Osteoblast (primary cell): ENCODE results near the gene PON3. TPM values are rescaled to one million over a fixed set of nuclear protein-coding genes. Genes with fewer than 3 reads are reported as not detected.

Experiments
- DNase-seq: peaks from one replicate; pipeline ENCODE4 v3.0.0; 2011; ENCODE audit warnings: low spot score, mixed read lengths; ENCODE audit not compliant: insufficient read length; ENCODE audit errors: missing footprints
- H2AFZ ChIP-seq: 2 replicates; pipeline ENCODE4 v1.6.0; 2011; ENCODE audit warnings: mild to moderate bottlenecking, low read length
- H3K27ac ChIP-seq: 2 replicates; pipeline ENCODE4 v1.5.1; 2011; ENCODE audit warnings: mild to moderate bottlenecking, low read depth, low read length, moderate library complexity
- H3K27me3 ChIP-seq: 2 replicates; pipeline ENCODE4 v1.6.0; 2012; ENCODE audit warnings: mild to moderate bottlenecking, control low read depth, inconsistent platforms, low read length, moderate library complexity; ENCODE audit not compliant: insufficient read depth
- H3K36me3 ChIP-seq: 2 replicates; pipeline ENCODE4 v1.5.1; 2011; ENCODE audit warnings: mild to moderate bottlenecking, low read length, control low read depth, moderate library complexity; ENCODE audit not compliant: insufficient read depth
- H3K4me1 ChIP-seq: 2 replicates; pipeline ENCODE4 v1.5.1; 2011; ENCODE audit warnings: mild to moderate bottlenecking, low read length, control low read depth, moderate library complexity; ENCODE audit not compliant: insufficient read depth
- H3K4me2 ChIP-seq: 2 replicates; pipeline ENCODE4 v1.6.0; 2011; ENCODE audit warnings: mild to moderate bottlenecking, low read length; ENCODE audit not compliant: insufficient read depth
- H3K4me3 ChIP-seq: fragments of 200-600 bp; sonication (generic); 3 replicates; pipeline ENCODE4 v1.5.1; 2012; ENCODE audit warnings: mild to moderate bottlenecking, low read length, inconsistent platforms; ENCODE audit not compliant: insufficient read depth
- H3K79me2 ChIP-seq: 2 replicates; pipeline ENCODE4 v1.6.0; 2012; ENCODE audit warnings: mild to moderate bottlenecking, low read length, control low read depth, inconsistent platforms; ENCODE audit not compliant: insufficient read depth
- H3K9me3 ChIP-seq: 2 replicates; pipeline ENCODE4 v1.5.1; 2011; ENCODE audit warnings: low read depth, low read length, control low read depth
- H4K20me1 ChIP-seq: 2 replicates; pipeline ENCODE4 v1.6.0; 2012; ENCODE audit warnings: mild to moderate bottlenecking, low read length, control low read depth; ENCODE audit not compliant: insufficient read depth
- small RNA-seq: library from RNA; depleted of rRNA; stranded (forward); fragments of <200 nt; gene quantifications from one replicate; pipeline ENCODE3, GENCODE V24; 2012
- total RNA-seq: library from RNA; depleted of rRNA; stranded (reverse); fragments of >200 nt; gene quantifications from 2 replicates; pipeline ENCODE4 v1.2.3, GENCODE V29; 2012
- TF ChIP-seq, protein P1 (sequence below): IDR thresholded peaks from 2 replicates; pipeline ENCODE4 v1.5.1; 2011; ENCODE audit warnings: mild to moderate bottlenecking, low read depth, low read length, moderate library complexity; ENCODE audit errors: extremely low read depth

PON3 gene
- total RNA-seq, 1 donor: 0.72 TPM

DNA sequence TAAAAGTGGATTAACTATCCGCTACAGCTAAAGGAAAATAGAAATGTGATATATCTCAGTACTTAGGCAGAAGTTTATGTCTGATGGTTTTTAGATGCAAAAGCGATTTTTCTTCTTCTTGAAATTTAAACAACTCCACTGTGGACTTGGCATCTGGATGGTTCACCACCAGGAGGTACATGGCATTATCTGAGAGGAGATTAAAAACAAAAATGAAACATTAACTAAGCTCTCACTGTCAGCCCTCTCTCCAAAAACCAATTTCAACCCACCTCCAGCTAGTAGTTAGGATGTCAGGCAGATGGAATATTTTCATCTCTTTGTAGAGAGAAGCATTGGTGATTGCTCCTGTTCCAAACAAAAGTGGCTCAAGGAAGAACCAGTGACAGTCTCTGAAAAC lies 84.8 kb downstream of the PON3 start:
- no peak overlapping the region for H2AFZ ChIP-seq
- no peak overlapping the region for H3K4me3 ChIP-seq
- H4K20me1 ChIP-seq: no peaks in the 10 kb centered on the region
- no peak overlapping the region for H3K27ac ChIP-seq
- H3K9me3 ChIP-seq: no peaks in the 10 kb centered on the region
- H3K27me3 ChIP-seq: peaks cover 5% of the 10 kb centered on the region
- no peaks in the 10 kb centered on the region for H3K4me1 ChIP-seq
- TF ChIP-seq, protein P1, sequence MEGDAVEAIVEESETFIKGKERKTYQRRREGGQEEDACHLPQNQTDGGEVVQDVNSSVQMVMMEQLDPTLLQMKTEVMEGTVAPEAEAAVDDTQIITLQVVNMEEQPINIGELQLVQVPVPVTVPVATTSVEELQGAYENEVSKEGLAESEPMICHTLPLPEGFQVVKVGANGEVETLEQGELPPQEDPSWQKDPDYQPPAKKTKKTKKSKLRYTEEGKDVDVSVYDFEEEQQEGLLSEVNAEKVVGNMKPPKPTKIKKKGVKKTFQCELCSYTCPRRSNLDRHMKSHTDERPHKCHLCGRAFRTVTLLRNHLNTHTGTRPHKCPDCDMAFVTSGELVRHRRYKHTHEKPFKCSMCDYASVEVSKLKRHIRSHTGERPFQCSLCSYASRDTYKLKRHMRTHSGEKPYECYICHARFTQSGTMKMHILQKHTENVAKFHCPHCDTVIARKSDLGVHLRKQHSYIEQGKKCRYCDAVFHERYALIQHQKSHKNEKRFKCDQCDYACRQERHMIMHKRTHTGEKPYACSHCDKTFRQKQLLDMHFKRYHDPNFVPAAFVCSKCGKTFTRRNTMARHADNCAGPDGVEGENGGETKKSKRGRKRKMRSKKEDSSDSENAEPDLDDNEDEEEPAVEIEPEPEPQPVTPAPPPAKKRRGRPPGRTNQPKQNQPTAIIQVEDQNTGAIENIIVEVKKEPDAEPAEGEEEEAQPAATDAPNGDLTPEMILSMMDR: no peak
- no peak overlapping the region for H3K4me2 ChIP-seq
- no peaks in the 10 kb centered on the region for H3K36me3 ChIP-seq
- DNase-seq: no peak
- no peaks in the 10 kb centered on the region for H3K79me2 ChIP-seq

DNA sequence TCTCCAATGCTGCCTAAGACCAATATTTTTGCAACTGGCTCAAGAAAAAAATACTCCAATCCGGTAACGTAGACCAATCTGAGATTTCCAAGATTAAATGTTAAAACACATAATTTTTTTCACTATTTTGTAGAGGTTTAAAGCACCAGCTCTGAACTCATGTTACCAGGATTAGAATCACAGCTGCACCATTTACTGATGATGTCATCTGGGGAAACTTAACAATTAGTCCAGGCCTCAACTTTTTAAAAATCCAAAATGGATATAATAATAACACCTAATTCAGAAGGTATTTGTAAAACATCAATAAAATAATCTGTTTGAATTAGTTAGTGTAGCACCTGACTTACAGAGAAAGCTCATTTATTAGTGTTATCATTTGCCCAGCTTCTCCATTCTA lies 86.2 kb downstream of the PON3 start:
- TF ChIP-seq, protein P1: no peak
- Histone ChIP-seq H3K27ac (no peak overlapping the region), H4K20me1 (no peaks in the 10 kb centered on the region), H3K9me3 (no peaks in the 10 kb centered on the region), H3K4me2 (no peak overlapping the region), H3K36me3 (no peaks in the 10 kb centered on the region), H3K4me3 (no peak overlapping the region), H3K79me2 (no peaks in the 10 kb centered on the region), H3K27me3 (peaks cover 8% of the 10 kb centered on the region), H2AFZ (no peak overlapping the region), H3K4me1 (no peaks in the 10 kb centered on the region)
- no peak for DNase-seq

Small RNAs within 50 kb of the gene (small RNA-seq; reads per million reads assigned to genes)
- gene AC004022.2: not detected

Other genes starting within 250 kb of the PON3 start
- not detected in 2 replicates for gene PON1, start 71.8 kb downstream of the PON3 start, total RNA-seq
- 77.8 and 79.3 TPM in 2 replicates for gene PON2, start 38.7 kb upstream of the PON3 start, total RNA-seq
- gene ASB4, start 89.6 kb upstream of the PON3 start, total RNA-seq: not detected in 2 replicates
- 0.36 and 0.59 TPM in 2 replicates for gene PDK4, start 200.1 kb upstream of the PON3 start, total RNA-seq